Fibroblast of the aortic adventitia (primary cell): ENCODE measurements around the gene HOXB7. TPM values are rescaled to one million over a fixed set of nuclear protein-coding genes. Genes with fewer than 3 reads are reported as not detected.

Source experiments
- DNase-seq: peaks from one replicate; pipeline ENCODE4 v3.0.0-alpha.2; 2010; ENCODE audit warnings: low read depth
- H3K4me3 ChIP-seq: 2 replicates; pipeline ENCODE4 v1.5.1; 2011; ENCODE audit warnings: low read depth, mild to moderate bottlenecking, control low read depth, low read length, moderate library complexity
- CTCF ChIP-seq: IDR thresholded peaks from 2 replicates; pipeline ENCODE4 v1.5.1; 2011; ENCODE audit warnings: mild to moderate bottlenecking, low read length, control low read depth, inconsistent platforms; ENCODE audit not compliant: insufficient read depth
- total RNA-seq: library from RNA; depleted of rRNA; stranded (reverse); fragments of >200 nt; gene quantifications from 2 replicates; pipeline ENCODE4 v1.2.3, GENCODE V29; 2012; ENCODE audit warnings: low replicate concordance

The HOXB7 gene
- total RNA-seq, 1 donor: 0.18 TPM

DNA sequence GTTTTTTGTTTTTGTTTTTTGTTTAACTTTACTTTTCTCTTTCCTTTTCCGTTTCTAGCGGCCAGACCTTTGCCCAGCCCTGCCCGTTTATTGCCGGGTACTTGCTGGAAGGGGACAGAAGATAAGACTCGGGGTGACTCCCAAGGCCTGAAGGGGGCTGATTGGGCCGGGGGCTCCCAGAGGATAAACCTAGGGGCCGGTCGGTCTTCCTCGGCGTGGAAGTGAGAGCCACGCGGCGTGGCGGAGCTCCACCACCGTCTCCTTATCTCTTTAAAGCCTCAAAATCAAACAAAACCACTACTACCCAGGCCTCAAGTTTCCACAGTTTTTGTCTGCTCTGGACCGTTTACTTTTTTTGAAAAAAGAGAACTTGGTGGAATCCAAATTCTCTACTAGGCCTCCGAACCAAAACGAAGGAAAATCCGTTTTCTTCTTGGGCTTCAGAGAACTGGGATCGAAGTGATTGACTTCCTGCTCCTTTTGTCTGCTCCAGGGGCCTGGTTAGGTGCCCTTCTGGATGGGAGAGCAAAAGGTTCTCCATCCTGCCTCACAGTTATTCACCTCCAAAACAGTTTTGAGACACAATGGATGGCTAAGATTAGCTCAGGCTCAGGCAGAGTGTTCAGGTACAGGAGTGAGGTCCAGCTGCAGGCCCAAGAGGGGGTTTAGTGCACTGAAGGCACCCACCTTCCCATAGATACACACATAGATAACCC is 23.8 kb upstream of the HOXB7 start:
- TF ChIP-seq CTCF: no peak
- no peak overlapping the region for H3K4me3 ChIP-seq
- DNase-seq: no peak

DNA sequence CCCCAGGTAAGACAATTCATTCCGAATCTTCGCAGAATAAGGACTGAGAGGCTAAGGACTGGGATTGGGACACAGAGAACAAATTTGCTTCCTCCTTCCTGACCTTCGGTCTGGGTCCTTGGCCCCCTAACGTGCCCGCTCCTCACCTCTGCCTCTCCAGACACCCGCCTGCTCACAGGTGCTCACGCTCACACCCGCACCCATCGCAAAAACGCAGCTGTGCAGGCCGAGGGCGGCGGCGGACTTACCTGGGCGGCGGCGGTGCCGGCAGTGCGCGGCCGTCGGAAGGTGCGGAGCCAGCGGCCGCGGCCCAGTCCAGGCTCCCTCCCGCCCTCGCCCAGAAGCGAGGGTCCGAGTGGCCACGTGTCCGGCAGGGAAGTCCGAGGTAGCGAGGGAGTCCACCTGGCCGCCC is 22.5 kb upstream of the HOXB7 start:
- no peak for TF ChIP-seq CTCF
- no peak for DNase-seq
- H3K4me3 ChIP-seq: no peak overlapping the region

DNA sequence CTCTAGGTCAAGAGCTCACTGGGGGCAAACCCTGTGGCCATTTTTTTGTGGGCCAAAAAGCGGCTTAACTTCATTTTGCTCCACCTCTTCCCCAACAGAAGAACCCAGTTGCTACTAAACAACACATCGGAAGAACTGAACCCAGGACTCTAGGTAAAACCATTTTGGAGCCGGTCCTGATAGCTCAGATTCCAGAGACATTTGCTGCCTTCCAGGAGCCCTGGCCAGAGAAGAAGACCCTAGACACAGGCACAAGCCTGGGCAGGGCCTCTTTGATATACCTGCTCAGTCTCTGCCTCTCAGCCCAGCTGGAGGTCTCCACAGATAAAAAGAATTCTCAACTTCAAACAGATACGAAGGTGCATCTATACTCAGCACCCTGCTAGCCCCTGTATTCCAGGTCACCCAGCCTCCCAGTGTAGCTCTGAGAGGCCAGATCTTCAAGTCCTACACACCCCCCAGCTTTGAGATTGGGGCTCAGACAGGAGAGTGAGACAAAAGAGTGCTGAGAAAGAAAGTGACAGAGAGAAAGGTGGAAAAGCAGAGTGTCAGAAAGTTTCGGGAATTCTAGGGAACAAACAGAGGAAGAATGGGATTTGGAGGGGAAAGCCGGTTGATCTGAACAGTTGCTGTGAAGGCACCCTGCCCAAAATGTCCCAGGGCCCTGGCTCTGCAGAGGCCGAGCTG is 21.9 kb upstream of the HOXB7 start:
- no peak overlapping the region for H3K4me3 ChIP-seq
- no peak for TF ChIP-seq CTCF
- no peak for DNase-seq

DNA sequence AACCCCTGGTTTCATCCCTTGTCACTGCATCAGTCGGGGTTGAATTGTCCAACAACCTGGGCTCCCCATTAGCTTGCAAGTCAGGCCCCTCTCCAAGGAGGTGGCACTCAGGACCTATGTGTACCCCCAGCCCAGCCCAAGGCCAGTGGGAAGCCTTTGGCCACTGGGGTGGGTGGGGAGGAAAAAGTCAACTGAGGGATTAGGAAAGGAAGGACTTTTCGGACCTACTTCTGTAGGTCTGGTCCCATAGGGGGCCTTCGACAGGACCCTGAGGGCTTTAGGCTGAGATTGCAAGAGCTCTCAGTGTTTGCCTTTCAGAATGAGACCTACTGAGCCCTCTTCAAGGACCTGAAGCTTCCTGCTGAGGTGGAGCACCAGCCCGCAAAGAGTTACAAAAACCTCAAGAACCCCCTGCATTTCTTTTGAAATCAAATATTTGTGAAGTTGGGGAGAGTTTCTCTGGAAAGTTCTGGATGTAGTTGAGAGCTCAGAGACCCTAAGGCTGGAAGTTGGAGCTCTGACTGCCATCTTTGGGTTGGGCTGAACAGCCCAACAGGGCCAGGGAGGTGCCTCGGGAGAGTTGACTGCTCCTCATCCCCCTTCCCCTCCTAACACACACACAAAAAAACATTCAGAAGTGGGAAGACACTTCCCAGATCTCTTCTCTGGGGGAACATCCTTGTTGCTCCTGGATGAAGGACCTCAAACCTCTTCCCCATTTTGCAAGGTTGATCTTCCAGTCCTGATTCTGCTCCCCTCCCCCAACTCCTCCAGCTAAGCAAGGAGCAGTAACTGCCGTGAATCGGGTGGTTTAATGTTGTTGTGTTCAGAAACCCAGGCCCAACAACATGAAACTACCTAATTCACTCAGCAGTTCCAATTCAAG is 21.1 kb upstream of the HOXB7 start:
- DNase-seq: no peak
- TF ChIP-seq CTCF: no peak
- no peak overlapping the region for H3K4me3 ChIP-seq

DNA sequence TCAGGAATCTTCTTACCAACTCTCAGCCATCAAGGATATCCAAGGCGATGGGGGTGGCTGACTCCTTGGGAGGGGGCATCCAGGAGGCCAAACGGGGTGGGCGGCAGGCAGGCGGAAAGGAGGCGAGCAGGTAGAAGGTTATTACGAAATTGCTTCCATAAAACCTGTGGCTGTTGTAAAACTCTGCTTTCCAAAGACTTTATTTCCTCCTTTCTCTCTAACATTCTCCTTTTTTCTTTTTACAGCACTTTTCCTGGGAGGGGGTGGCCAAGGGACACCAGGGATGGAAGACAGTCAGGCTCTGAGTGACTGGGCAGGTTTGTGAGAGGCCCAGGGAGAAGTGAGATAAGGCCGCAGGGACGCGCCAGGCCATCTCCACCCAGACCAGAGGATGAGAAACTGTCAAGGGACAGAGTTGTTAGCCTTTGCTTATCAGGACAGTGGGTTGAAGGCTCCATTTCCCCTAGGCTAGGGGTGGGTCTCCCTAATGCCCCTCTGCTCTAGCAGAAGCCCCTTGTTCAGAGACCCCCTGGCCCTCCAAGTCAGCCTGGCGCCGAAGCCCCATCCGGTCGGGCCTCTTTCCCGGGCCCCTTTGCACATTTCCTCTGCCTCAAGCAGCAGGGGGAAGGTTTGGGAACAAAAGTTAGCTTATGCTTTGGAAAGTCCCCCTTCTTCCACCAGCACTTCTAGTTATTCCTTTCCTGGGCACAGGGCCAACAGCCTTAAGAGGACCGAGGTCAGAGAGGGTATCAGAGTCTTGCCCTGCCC is 20.3 kb upstream of the HOXB7 start:
- no peak overlapping the region for H3K4me3 ChIP-seq
- no peak for DNase-seq
- TF ChIP-seq CTCF: no peak

GRCh38 chr17:48630009-48630924 is 19.4 kb upstream of the HOXB7 start:
- no peak overlapping the region for H3K4me3 ChIP-seq
- TF ChIP-seq CTCF: no peak
- DNase-seq: no peak
